Kidney (tissue), 14 donors: ENCODE measurements around the gene ALDH3A1. TPM values are rescaled to one million over a fixed set of nuclear protein-coding genes. Genes with fewer than 3 reads are reported as not detected.

Experiments
- DNase-seq, 5 donors: peaks; one replicate each; pipeline ENCODE4 v3.0.0-alpha.2; 2013 to 2020
- FAIRE-seq: peaks from 2 replicates; lab custom pipeline; 2012; peaks lifted over from hg19 to GRCh38; lab: Jason Lieb, UNC
- H3K27ac ChIP-seq, 2 donors: one replicate each; pipeline ENCODE4 v1.7.0; 2013; ENCODE audit warnings: low read depth in 2 of 2, low read length in 2 of 2, inconsistent platforms in 1 of 2
- H3K27me3 ChIP-seq: one replicate; pipeline ENCODE4 v1.7.1; 2013; ENCODE audit warnings: low read length, inconsistent platforms; ENCODE audit not compliant: control insufficient read depth, insufficient read depth
- H3K36me3 ChIP-seq, 3 donors: one replicate each; pipeline versions ENCODE4 v1.7.0 to v1.7.1; 2013; ENCODE audit warnings: low read length in 3 of 3, control low read depth in 1 of 3, inconsistent platforms in 1 of 3; ENCODE audit not compliant: insufficient read depth in 3 of 3, control insufficient read depth in 2 of 3
- H3K4me1 ChIP-seq, 3 donors: one replicate each; pipeline versions ENCODE4 v1.7.0 to v1.7.1; 2013; ENCODE audit warnings: low read length in 3 of 3, inconsistent platforms in 1 of 3, low read depth in 1 of 3; ENCODE audit not compliant: control insufficient read depth in 2 of 3, insufficient read depth in 2 of 3
- H3K4me3 ChIP-seq, 3 donors: one replicate each; pipeline versions ENCODE4 v1.7.0 to v1.8.1; 2013; ENCODE audit warnings: low read length in 3 of 3, control low read depth in 1 of 3, inconsistent platforms in 1 of 3
- H3K9ac ChIP-seq, 3 donors: one replicate each; pipeline versions ENCODE4 v1.7.0 to v1.7.1; 2013; ENCODE audit warnings: low read length in 3 of 3, control low read depth in 1 of 3, inconsistent platforms in 1 of 3
- H3K9me3 ChIP-seq, 3 donors: one replicate each; pipeline versions ENCODE4 v1.7.0 to v1.7.1; 2013; ENCODE audit warnings: low read length in 3 of 3, control low read depth in 1 of 3, inconsistent platforms in 1 of 3; ENCODE audit not compliant: control insufficient read depth in 2 of 3, insufficient read depth in 1 of 3
- CTCF ChIP-seq: IDR thresholded peaks from 3 replicates; pipeline ENCODE4 v1.5.1; 2012; ENCODE audit warnings: mild to moderate bottlenecking, moderate library complexity, borderline replicate concordance; ENCODE audit not compliant: insufficient read depth; ENCODE audit errors: extremely low read depth
- intact Hi-C: fragments of 100-400 bp; cut with DNase I; formaldehyde crosslinking; loops from one replicate; pipeline ENCODE4 v1.11.1; 2022
- polyA plus RNA-seq: library from polyadenylated mRNA; stranded (reverse); fragments of 350-450 nt; fragmentation: Illumina TruSeq; extraction: RNeasy Lipid Tissue Mini Kit (QIAGEN cat#74804); gene quantifications from one replicate; pipeline ENCODE4 v1.2.3, GENCODE V29; 2014; ENCODE audit warnings: low read depth, low replicate concordance; ENCODE audit not compliant: insufficient read depth
- total RNA-seq: library from RNA; stranded (reverse); fragmentation: NEBNext Ultra II Directional; extraction: Animal tissue kit (Norgen Biotek cat#: 25700); gene quantifications from one replicate; pipeline ENCODE4 v1.2.1, GENCODE V29; 2021
- donor health status: control.
- donor health status: control.
- donor health status: control.
- donor health status: control.
- donor health status: control.
- donor health status: DM: yes; HTN: yes; CAD: no.
- donor health status: Normal renal cell carcinoma (clear cell type).

Gene ALDH3A1
- total and polyA plus RNA-seq, 2 donors from 2014 or later, result 0.75 to 1.4 TPM

GRCh38 chr17:19780846-19781245, 32.7 kb upstream of the ALDH3A1 start:
- intact Hi-C loops, result no loop called here
- no peak overlapping the region for H3K9ac ChIP-seq
- H3K27ac ChIP-seq, result no peak overlapping the region
- no peaks in the 10 kb centered on the region for H3K27me3 ChIP-seq
- peaks cover 7 to 26% (median 19%) of the 10 kb centered on the region in 3 donors for H3K36me3 ChIP-seq
- H3K9me3 ChIP-seq, result no peaks in the 10 kb centered on the region
- no peak for FAIRE-seq
- TF ChIP-seq CTCF, result no peak
- no peaks in the 10 kb centered on the region for H3K4me1 ChIP-seq
- DNase-seq, result no peak
- H3K4me3 ChIP-seq, result no peak overlapping the region

GRCh38 chr17:19773534-19773933, 25.4 kb upstream of the ALDH3A1 start:
- Histone ChIP-seq H3K9me3 (no peaks in the 10 kb centered on the region), H3K4me3 (no peak overlapping the region), H3K9ac (no peak overlapping the region), H3K27me3 (no peaks in the 10 kb centered on the region), H3K36me3 (peaks cover 7 to 18% (median 8%) of the 10 kb centered on the region in 3 donors), H3K4me1 (peaks cover 0 to 2% (median 0%) of the 10 kb centered on the region in 3 donors), H3K27ac (no peak overlapping the region)
- intact Hi-C loops, result no loop called here
- no peak for TF ChIP-seq CTCF
- FAIRE-seq (no peak), DNase-seq (no peak)

GRCh38 chr17:19771971-19772630, 24.0 kb upstream of the ALDH3A1 start:
- intact Hi-C loops, result no loop called here
- DNase-seq (no peak), FAIRE-seq (no peak)
- Histone ChIP-seq H3K4me3 (no peak overlapping the region), H3K9me3 (no peaks in the 10 kb centered on the region), H3K36me3 (peaks cover 5 to 15% (median 8%) of the 10 kb centered on the region in 3 donors), H3K27me3 (no peaks in the 10 kb centered on the region), H3K27ac (no peak overlapping the region), H3K4me1 (peaks cover 0 to 6% (median 0%) of the 10 kb centered on the region in 3 donors), H3K9ac (no peak overlapping the region)
- no peak for TF ChIP-seq CTCF
